ENCODE data around the gene CD320. TPM values are rescaled to one million over a fixed set of nuclear protein-coding genes. Genes with fewer than 3 reads are reported as not detected.

CD320 gene
- total and polyA plus RNA-seq, 10 of the 15 experiments (the other 5 are each of a cell fraction or from before 2014, with no cell fraction given), result 1.1 to 134 (median 46.5) TPM

DNA sequence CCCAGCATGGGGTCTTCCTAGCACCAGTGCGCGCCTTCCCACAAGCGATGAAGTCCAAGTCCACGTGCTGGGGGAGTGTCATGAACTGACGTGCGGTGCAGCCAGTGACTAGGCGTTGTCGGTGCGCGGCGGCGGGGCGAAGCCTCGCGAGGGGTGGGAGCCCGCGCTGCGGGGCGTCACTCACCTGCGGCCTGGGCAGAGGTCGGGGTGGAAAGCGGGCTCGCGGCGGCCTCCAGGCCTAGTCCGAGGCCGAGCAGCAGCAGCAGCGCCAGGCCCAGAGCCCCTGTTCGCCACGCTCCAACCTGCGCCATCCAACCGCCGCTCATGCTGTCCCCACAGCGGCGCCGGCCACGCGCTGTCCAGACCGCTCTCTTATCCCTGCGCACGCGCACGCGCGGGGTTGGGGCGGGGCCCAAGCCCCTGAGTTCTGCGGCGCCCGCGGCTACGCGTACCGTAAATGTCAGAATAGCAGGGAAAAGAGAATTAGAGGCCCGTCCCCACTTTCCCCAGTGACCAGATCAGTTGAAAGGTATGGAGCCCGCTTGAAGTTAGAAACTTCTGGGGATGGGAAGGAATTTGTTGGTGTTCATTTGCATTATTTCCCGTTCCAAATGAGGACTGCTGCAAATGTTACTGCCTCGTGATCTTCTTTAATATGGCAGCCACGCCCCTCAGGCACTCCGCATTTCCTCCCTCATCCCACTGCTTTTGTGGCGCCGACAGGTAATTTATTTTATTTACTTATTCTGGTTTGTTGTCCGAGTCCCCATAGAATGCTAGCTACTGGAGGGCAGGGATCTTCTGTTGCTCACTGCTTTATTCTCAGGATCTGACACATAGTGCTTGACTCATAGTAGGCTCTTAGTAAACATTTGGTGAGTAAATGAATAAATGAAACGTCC lies at the start of gene CD320 (continued):
- TF ChIP-seq SIX5 (IDR thresholded peaks at IDR 0.05; ENCODE audit: low read depth, low read length, severe bottlenecking) (no peak), SUPT20H (IDR thresholded peaks at IDR 0.05; ENCODE audit: borderline replicate concordance, control insufficient read depth, low read depth, low read length) (no peak), POLR2A (IDR thresholded peaks at IDR 0.05; ENCODE audit: low read depth, low read length) (peak; percentile 89), ZSCAN29 (IDR thresholded peaks at IDR 0.05) (peak; percentile 80; the same call in 1 of the 2 replicates), GATAD2B (conservative IDR thresholded peaks at IDR 0.05; ENCODE audit: low read depth) (peak; percentile 52), BHLHE40 (IDR thresholded peaks at IDR 0.05; ENCODE audit: borderline replicate concordance in 1 of 2, low read depth in 2 of 2, low read length in 1 of 2) (peak; percentile 75 to 90; a peak in 3 of 4 replicates), ZNF24 (IDR thresholded peaks at IDR 0.05) (no peak), CBFB (IDR thresholded peaks at IDR 0.05; ENCODE audit: low read depth) (peak; percentile 11; the same call in 1 of the 2 replicates), CHD1 (IDR thresholded peaks at IDR 0.05; ENCODE audit: low read depth, low read length) (no peak), RAD21 (IDR thresholded peaks at IDR 0.05; ENCODE audit: insufficient read depth, low read depth, low read length) (no peak), KLF5 (IDR thresholded peaks at IDR 0.05; ENCODE audit: partially characterized antibody) (peak; percentile 50), TCF3 (IDR thresholded peaks at IDR 0.05; ENCODE audit: borderline replicate concordance, insufficient read depth, low read depth, low read length) (0 out of 2 replicates have a peak, but pooled peaks have one; percentile 12), KDM1A (IDR thresholded peaks at IDR 0.05; ENCODE audit: borderline replicate concordance) (no peak), TCF7 (IDR thresholded peaks at IDR 0.05; ENCODE audit: borderline replicate concordance) (no peak), PML (IDR thresholded peaks at IDR 0.05; ENCODE audit: low read length) (0 out of 2 replicates have a peak, but pooled peaks have one; percentile 41), YBX1 (IDR thresholded peaks at IDR 0.05) (no peak), SMARCA5 (IDR thresholded peaks at IDR 0.05) (no peak), CBX3 (IDR thresholded peaks at IDR 0.05; ENCODE audit: borderline replicate concordance, low read depth) (no peak), SMAD1 (IDR thresholded peaks at IDR 0.05; ENCODE audit: low read depth, partially characterized antibody) (no peak), NRF1 (conservative IDR thresholded peaks at IDR 0.05; ENCODE audit: low read depth, low read length) (peak; percentile 88), SMAD5 (IDR thresholded peaks at IDR 0.05; ENCODE audit: low read depth) (peak; percentile 75; the same call in 1 of the 2 replicates), CHD4 (IDR thresholded peaks at IDR 0.05) (no peak), TAF1 (IDR thresholded peaks at IDR 0.05; ENCODE audit: borderline replicate concordance, low read depth, low read length) (peak; percentile 39; the same call in 1 of the 2 replicates), DPF2 (IDR thresholded peaks at IDR 0.05) (peak; percentile 89; the same call in 1 of the 2 replicates)
- TF ChIP-seq, protein P1, sequence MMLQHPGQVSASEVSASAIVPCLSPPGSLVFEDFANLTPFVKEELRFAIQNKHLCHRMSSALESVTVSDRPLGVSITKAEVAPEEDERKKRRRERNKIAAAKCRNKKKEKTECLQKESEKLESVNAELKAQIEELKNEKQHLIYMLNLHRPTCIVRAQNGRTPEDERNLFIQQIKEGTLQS (IDR thresholded peaks at IDR 0.05; ENCODE audit: borderline replicate concordance, extremely low read depth, low read depth, low read length), result no peak
- TF ChIP-seq, protein P2, sequence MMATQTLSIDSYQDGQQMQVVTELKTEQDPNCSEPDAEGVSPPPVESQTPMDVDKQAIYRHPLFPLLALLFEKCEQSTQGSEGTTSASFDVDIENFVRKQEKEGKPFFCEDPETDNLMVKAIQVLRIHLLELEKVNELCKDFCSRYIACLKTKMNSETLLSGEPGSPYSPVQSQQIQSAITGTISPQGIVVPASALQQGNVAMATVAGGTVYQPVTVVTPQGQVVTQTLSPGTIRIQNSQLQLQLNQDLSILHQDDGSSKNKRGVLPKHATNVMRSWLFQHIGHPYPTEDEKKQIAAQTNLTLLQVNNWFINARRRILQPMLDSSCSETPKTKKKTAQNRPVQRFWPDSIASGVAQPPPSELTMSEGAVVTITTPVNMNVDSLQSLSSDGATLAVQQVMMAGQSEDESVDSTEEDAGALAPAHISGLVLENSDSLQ (IDR thresholded peaks at IDR 0.05), result peak; percentile 97
- TF ChIP-seq, protein P3, sequence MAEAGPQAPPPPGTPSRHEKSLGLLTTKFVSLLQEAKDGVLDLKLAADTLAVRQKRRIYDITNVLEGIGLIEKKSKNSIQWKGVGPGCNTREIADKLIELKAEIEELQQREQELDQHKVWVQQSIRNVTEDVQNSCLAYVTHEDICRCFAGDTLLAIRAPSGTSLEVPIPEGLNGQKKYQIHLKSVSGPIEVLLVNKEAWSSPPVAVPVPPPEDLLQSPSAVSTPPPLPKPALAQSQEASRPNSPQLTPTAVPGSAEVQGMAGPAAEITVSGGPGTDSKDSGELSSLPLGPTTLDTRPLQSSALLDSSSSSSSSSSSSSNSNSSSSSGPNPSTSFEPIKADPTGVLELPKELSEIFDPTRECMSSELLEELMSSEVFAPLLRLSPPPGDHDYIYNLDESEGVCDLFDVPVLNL (IDR thresholded peaks at IDR 0.05; ENCODE audit: low read depth, low read length), result peak; percentile 67
- TF ChIP-seq, protein P4, sequence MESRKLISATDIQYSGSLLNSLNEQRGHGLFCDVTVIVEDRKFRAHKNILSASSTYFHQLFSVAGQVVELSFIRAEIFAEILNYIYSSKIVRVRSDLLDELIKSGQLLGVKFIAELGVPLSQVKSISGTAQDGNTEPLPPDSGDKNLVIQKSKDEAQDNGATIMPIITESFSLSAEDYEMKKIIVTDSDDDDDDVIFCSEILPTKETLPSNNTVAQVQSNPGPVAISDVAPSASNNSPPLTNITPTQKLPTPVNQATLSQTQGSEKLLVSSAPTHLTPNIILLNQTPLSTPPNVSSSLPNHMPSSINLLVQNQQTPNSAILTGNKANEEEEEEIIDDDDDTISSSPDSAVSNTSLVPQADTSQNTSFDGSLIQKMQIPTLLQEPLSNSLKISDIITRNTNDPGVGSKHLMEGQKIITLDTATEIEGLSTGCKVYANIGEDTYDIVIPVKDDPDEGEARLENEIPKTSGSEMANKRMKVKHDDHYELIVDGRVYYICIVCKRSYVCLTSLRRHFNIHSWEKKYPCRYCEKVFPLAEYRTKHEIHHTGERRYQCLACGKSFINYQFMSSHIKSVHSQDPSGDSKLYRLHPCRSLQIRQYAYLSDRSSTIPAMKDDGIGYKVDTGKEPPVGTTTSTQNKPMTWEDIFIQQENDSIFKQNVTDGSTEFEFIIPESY (IDR thresholded peaks at IDR 0.05), result no peak
